Sigmoid colon (tissue), 4 donors: ENCODE results near the gene C6orf62.

Experiments used
- EP300 ChIP-seq, 4 donors: sonication (generic); formaldehyde crosslinking; IDR thresholded peaks; one replicate each; pipeline ENCODE4 v1.6.1; 2017; ENCODE audit warnings: antibody characterized with exemption in 4 of 4
- POLR2A ChIP-seq, 2 donors: fragments of 450-650 bp; IDR thresholded peaks; one replicate each; pipeline ENCODE4 v1.6.1; 2016; ENCODE audit warnings: antibody characterized with exemption in 2 of 2, mild to moderate bottlenecking in 2 of 2, moderate library complexity in 2 of 2
- POLR2AphosphoS5 ChIP-seq, 4 donors: sonication (generic); formaldehyde crosslinking; IDR thresholded peaks; one replicate each; pipeline ENCODE4 v1.6.1; 2017; ENCODE audit warnings: antibody characterized with exemption in 4 of 4
- TF ChIP-seq, protein P1 (sequence below), 4 experiments: fragments of 450-650 bp in 3 of 4; fragments of 200-600 bp in 1 of 4; IDR thresholded peaks; one replicate each; pipeline ENCODE4 v1.5.1; 2016 to 2019; ENCODE audit warnings: antibody characterized with exemption in 4 of 4, mild to moderate bottlenecking in 3 of 4, moderate library complexity in 2 of 4

DNA sequence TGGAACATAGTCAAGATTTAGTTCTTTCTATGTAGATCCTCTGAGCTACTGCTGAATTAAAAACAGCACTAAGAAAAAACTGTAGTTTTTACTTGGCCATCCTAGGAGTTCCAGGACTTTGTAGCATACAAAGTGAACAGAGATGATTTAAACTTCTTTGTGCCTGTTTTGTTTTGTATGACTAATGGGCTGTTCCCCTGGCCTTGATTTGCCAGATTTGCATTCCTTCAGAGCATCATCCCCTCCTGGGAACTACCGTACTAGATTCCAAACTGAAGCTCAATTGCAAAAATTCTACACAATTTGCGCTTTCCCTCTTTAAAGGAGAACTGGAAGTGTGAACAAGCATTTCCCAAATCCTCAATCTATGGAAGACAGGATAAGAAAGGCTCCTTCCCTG is 29.0 kb downstream of the C6orf62 start:
- TF ChIP-seq POLR2A (IDR thresholded peaks at IDR 0.05) (no peak), EP300 (IDR thresholded peaks at IDR 0.05) (no peak), POLR2AphosphoS5 (IDR thresholded peaks at IDR 0.05) (no peak)
- TF ChIP-seq, protein P1, sequence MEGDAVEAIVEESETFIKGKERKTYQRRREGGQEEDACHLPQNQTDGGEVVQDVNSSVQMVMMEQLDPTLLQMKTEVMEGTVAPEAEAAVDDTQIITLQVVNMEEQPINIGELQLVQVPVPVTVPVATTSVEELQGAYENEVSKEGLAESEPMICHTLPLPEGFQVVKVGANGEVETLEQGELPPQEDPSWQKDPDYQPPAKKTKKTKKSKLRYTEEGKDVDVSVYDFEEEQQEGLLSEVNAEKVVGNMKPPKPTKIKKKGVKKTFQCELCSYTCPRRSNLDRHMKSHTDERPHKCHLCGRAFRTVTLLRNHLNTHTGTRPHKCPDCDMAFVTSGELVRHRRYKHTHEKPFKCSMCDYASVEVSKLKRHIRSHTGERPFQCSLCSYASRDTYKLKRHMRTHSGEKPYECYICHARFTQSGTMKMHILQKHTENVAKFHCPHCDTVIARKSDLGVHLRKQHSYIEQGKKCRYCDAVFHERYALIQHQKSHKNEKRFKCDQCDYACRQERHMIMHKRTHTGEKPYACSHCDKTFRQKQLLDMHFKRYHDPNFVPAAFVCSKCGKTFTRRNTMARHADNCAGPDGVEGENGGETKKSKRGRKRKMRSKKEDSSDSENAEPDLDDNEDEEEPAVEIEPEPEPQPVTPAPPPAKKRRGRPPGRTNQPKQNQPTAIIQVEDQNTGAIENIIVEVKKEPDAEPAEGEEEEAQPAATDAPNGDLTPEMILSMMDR (IDR thresholded peaks at IDR 0.05) = no peak
